C4-2B (cell line): Measurements from ENCODE around the gene NEURL2.

Source experiments
- H3K27ac ChIP-seq: fragments of 450-650 bp; 2 replicates; pipeline ENCODE4 v1.5.1; 2017
- CTCF ChIP-seq: fragments of 450-650 bp; conservative IDR thresholded peaks from 2 replicates; pipeline ENCODE4 v1.5.1; 2017; ENCODE audit warnings: mild to moderate bottlenecking
- ZFX ChIP-seq: fragments of 450-650 bp; IDR thresholded peaks from 2 replicates; pipeline ENCODE4 v1.6.1; 2017

NEURL2 gene

GRCh38 chr20:45850926-45851325, 40.1 kb downstream of the NEURL2 start:
- H3K27ac ChIP-seq = no peak overlapping the region
- TF ChIP-seq CTCF (no peak), ZFX (no peak)

GRCh38 chr20:45850238-45850637, 40.8 kb downstream of the NEURL2 start:
- no peak overlapping the region; the same call in 1 of the 2 replicates for H3K27ac ChIP-seq
- no peak for TF ChIP-seq ZFX
- no peak for TF ChIP-seq CTCF

GRCh38 chr20:45848969-45849582, 41.9 kb downstream of the NEURL2 start:
- H3K27ac ChIP-seq = peak overlapping the region; percentile 24; the same call in 1 of the 2 replicates

GRCh38 chr20:45848421-45848820, 42.6 kb downstream of the NEURL2 start:
- TF ChIP-seq ZFX = no peak
- TF ChIP-seq CTCF = no peak
- no peak overlapping the region; the same call in 1 of the 2 replicates for H3K27ac ChIP-seq

More at GRCh38 chr20:45848969-45849582, 41.9 kb downstream of the NEURL2 start:
- no peak for TF ChIP-seq ZFX
- TF ChIP-seq CTCF = no peak

- no peak overlapping the region for H3K27ac ChIP-seq
- no peak for TF ChIP-seq CTCF
- TF ChIP-seq ZFX = no peak
Measured at GRCh38 chr20:45845452-45845851, 45.6 kb downstream of the NEURL2 start.

- no peak overlapping the region for H3K27ac ChIP-seq
- TF ChIP-seq CTCF (no peak), ZFX (no peak)
Measured at GRCh38 chr20:45843506-45843905, 47.5 kb downstream of the NEURL2 start.

- no peak overlapping the region for H3K27ac ChIP-seq
Measured at GRCh38 chr20:45842169-45842812, 48.7 kb downstream of the NEURL2 start.

More at GRCh38 chr20:45842169-45842812, 48.7 kb downstream of the NEURL2 start:
- TF ChIP-seq CTCF (no peak), ZFX (no peak)
